SK-N-MC (cell line): ENCODE data around the gene ATP7B.

Experiments
- EZH2 ChIP-seq: fragments of 200-600 bp; sonication (generic); IDR thresholded peaks from one replicate; pipeline ENCODE4 v1.6.1; 2017; ENCODE audit warnings: antibody characterized with exemption
- POLR2AphosphoS5 ChIP-seq: IDR thresholded peaks from 2 replicates; pipeline ENCODE4 v1.6.1; 2012; ENCODE audit warnings: mild to moderate bottlenecking, low read depth, low read length, borderline replicate concordance

GRCh38 chr13:52006523-52007245 is 4.6 kb downstream of the ATP7B start:
- TF ChIP-seq POLR2AphosphoS5 (no peak), EZH2 (no peak)
